CD4-positive, CD25-positive, alpha-beta regulatory T cell (primary cell): ENCODE measurements around the gene TBX2. TPM values are rescaled to one million over a fixed set of nuclear protein-coding genes. Genes with fewer than 3 reads are reported as not detected.

Experiments
- ATAC-seq, 2 donors: fragments of 150-1000 bp; cut with Tn5 transposase; one replicate each; pipeline ENCODE4 v1.10.0; 2021; ENCODE audit warnings: low read depth in 2 of 2, moderate number of reproducible peaks in 2 of 2, moderate library complexity in 1 of 2
- DNase-seq, 3 donors: peaks; one replicate each; pipeline versions ENCODE4 v3.0.0 to v3.0.0-alpha.2; 2012 to 2022; ENCODE audit warnings: mixed read lengths in 1 of 3
- H3K27ac ChIP-seq: one replicate; pipeline ENCODE4 v1.7.0; 2013; ENCODE audit warnings: mild to moderate bottlenecking, low read length; ENCODE audit not compliant: insufficient read depth, poor library complexity, severe bottlenecking
- H3K27me3 ChIP-seq: one replicate; pipeline ENCODE4 v1.7.0; 2013; ENCODE audit warnings: low read length; ENCODE audit not compliant: control insufficient read depth, insufficient read depth
- H3K36me3 ChIP-seq: one replicate; pipeline ENCODE4 v1.7.0; 2013; ENCODE audit warnings: mild to moderate bottlenecking, low read length, moderate library complexity; ENCODE audit not compliant: control insufficient read depth, insufficient read depth
- H3K4me1 ChIP-seq: 2 replicates; pipeline ENCODE4 v1.7.0; 2013; ENCODE audit warnings: mild to moderate bottlenecking, low read length; ENCODE audit not compliant: insufficient read depth, control insufficient read depth, poor library complexity, severe bottlenecking
- H3K4me3 ChIP-seq: one replicate; pipeline ENCODE4 v1.7.0; 2013; ENCODE audit warnings: low read depth, mild to moderate bottlenecking, low read length, moderate library complexity
- H3K9me3 ChIP-seq, 2 experiments: 1 replicate in 1 of 2; 2 replicates in 1 of 2; pipeline ENCODE4 v1.7.0; 2013; ENCODE audit warnings: low read length in 2 of 2, mild to moderate bottlenecking in 1 of 2, moderate library complexity in 1 of 2; ENCODE audit not compliant: control insufficient read depth in 2 of 2
- H3K27ac Mint-ChIP-seq, 3 donors: one replicate each; pipeline ENCODE4 v1.8.0; 2020 to 2022; ENCODE audit warnings: mild to moderate bottlenecking in 3 of 3, mixed read lengths in 3 of 3, moderate library complexity in 2 of 3
- H3K27me3 Mint-ChIP-seq: one replicate; pipeline ENCODE4 v1.8.0; 2022; ENCODE audit warnings: mild to moderate bottlenecking, mixed read lengths
- H3K36me3 Mint-ChIP-seq: one replicate; pipeline ENCODE4 v1.8.0; 2020; ENCODE audit warnings: mixed read lengths
- H3K4me1 Mint-ChIP-seq, 4 donors: one replicate each; pipeline ENCODE4 v1.8.0; 2020 to 2022; ENCODE audit warnings: mixed read lengths in 4 of 4, mild to moderate bottlenecking in 1 of 4
- H3K4me3 Mint-ChIP-seq, 4 donors: one replicate each; pipeline ENCODE4 v1.8.0; 2020 to 2022; ENCODE audit warnings: mild to moderate bottlenecking in 4 of 4, mixed read lengths in 4 of 4, moderate library complexity in 3 of 4
- H3K9me3 Mint-ChIP-seq, 7 donors: one replicate each; pipeline ENCODE4 v1.8.0; 2020 to 2022; ENCODE audit warnings: mixed read lengths in 7 of 7, mild to moderate bottlenecking in 3 of 7, moderate library complexity in 2 of 7
- polyA plus RNA-seq, 4 donors: library from polyadenylated mRNA; unstranded; fragments of 300-500 nt; fragmentation: Illumina TruSeq; gene quantifications; one replicate each; pipeline ENCODE4 v1.2.3, GENCODE V29; 2021
- total RNA-seq: library from RNA; stranded (reverse); gene quantifications from one replicate; pipeline ENCODE4 v1.2.3, GENCODE V29; 2022

TBX2 gene
- total and polyA plus RNA-seq, 5 donors from 2014 or later: not detected

DNA sequence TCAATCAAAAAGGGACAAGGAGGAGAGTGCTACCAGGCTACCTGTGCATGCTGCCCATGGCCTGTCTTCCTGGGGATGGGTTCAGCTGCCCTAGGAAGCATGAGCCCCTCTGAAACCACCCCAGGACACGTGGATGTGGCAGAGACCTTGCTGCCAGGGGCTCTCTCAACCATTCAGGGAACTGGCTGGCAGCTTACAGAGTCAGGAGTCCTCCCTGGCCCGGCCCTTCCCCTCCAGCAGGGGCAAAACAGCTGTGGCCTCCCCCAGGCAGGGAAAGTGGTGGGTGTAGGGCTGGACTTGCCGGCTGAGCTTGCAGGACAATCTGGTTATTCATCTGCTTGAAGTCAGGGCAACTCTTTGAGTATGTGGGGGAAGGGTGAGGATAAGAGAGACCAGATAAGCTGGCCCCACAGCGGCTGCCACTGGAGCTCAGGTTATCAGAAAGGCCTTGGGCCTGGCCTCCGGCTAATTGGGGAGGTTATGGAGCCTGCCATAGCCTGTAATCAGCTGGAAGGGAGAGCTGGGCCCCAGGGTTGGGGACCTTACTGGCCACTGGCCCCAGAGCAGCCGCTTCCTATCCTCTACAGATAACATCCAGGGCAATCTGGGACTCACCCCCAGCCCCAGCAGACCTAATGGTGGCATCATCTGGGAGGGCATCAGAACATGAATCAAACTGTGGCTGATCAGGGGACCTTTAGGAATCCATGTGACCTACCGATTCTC, 5.6 kb upstream of the TBX2 start:
- peak overlapping the region in 1 of 4 donors; percentile 19 for H3K4me3 Mint-ChIP-seq
- no peak overlapping the region for H3K27ac Mint-ChIP-seq
- DNase-seq: no peak
- Histone ChIP-seq H3K27me3 (no peaks in the 10 kb centered on the region), H3K36me3 (peaks cover 2% of the 10 kb centered on the region), H3K9me3 (no peaks in the 10 kb centered on the region), H3K4me3 (no peak overlapping the region), H3K27ac (no peak overlapping the region), H3K4me1 (peaks cover 25% of the 10 kb centered on the region)
- H3K36me3 Mint-ChIP-seq: peaks cover 6% of the 10 kb centered on the region
- no peaks in the 10 kb centered on the region for H3K9me3 Mint-ChIP-seq
- H3K4me1 Mint-ChIP-seq: peaks cover 0 to 18% (median 8%) of the 10 kb centered on the region in 4 donors
- ATAC-seq: no peak
- peaks cover 31% of the 10 kb centered on the region for H3K27me3 Mint-ChIP-seq

DNA sequence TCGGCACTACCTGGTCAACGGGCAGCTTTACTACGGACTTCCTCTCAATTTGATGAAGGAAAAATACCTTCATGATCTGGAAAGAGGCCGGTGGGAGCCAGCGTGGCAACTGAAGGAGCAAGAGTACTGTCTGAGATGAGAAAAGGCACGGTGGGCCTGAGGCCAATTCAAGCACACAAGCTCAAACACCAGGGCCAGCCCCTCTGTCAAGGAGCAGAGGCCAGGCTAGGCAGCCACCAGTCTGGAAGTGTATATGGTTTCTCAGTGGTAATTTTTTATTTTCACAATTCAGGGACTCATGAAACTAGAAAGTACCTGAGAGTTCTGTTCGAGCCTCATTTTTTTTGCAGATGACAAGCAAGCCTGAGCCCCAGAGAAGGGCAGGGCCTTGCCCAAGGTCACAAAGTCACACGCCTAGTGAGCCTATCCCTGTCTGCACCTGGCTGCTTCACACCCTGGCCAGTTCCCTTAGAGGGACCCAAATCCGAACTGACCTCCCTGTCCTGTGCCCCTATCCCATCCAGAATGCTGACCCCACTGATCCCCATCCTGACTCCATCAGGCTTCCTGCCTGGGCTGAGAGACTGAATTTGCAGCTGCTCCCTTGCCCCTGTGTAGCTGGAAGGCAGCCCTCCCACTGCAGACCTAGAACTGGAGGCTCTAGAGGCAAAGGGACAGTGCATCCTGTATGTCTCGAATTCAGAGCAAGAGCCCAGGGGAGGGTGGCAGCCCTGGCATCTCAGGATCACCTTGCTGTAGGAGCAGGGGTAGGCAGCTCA, 4.8 kb upstream of the TBX2 start:
- no peaks in the 10 kb centered on the region for H3K9me3 Mint-ChIP-seq
- Histone ChIP-seq H3K36me3 (peaks cover 2% of the 10 kb centered on the region), H3K27me3 (no peaks in the 10 kb centered on the region), H3K27ac (no peak overlapping the region), H3K9me3 (no peaks in the 10 kb centered on the region), H3K4me1 (peaks cover 33% of the 10 kb centered on the region), H3K4me3 (no peak overlapping the region)
- H3K4me3 Mint-ChIP-seq: peak overlapping the region in 1 of 4 donors; percentile 25
- ATAC-seq: no peak
- peaks cover 31% of the 10 kb centered on the region for H3K27me3 Mint-ChIP-seq
- H3K27ac Mint-ChIP-seq: no peak overlapping the region
- peaks cover 6% of the 10 kb centered on the region for H3K36me3 Mint-ChIP-seq
- H3K4me1 Mint-ChIP-seq: peaks cover 0 to 16% (median 6%) of the 10 kb centered on the region in 4 donors
- no peak for DNase-seq

DNA sequence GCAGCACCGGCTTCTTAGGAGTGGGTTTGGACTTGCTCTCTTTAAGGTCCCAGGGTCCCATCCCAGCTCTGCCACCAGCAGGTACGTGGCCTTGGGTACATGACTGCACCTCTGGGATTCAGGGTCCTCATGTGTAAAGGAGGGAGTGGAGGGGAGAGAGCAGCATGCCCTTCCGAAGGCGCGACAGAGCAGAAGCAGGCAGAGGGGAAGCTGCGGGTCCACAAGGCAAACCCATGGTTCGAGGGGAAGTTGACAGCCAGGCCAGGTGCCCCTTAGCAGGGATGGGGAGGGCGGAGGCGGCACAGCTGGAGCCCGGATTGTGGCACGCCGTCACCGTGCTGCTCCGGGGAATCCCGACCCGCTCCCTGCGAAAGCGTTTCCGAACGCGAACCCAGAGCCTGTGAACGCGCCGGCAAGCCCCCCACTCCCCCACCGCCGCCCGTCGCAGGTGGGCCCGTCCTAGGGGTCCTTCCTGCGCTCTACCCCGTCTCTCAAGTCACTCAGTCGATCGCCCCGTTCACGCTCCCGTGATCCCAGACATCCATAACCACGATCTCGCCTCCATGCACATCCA, 4.1 kb upstream of the TBX2 start:
- Mint-ChIP-seq H3K27me3 (peaks cover 31% of the 10 kb centered on the region), H3K27ac (no peak overlapping the region), H3K36me3 (peaks cover 6% of the 10 kb centered on the region), H3K4me3 (peak overlapping the region in 1 of 4 donors; percentile 25), H3K9me3 (no peaks in the 10 kb centered on the region), H3K4me1 (peaks cover 0 to 16% (median 6%) of the 10 kb centered on the region in 4 donors)
- Histone ChIP-seq H3K4me3 (no peak overlapping the region), H3K27me3 (no peaks in the 10 kb centered on the region), H3K36me3 (peaks cover 2% of the 10 kb centered on the region), H3K27ac (no peak overlapping the region), H3K9me3 (no peaks in the 10 kb centered on the region), H3K4me1 (peaks cover 33% of the 10 kb centered on the region)
- DNase-seq (no peak), ATAC-seq (no peak)

DNA sequence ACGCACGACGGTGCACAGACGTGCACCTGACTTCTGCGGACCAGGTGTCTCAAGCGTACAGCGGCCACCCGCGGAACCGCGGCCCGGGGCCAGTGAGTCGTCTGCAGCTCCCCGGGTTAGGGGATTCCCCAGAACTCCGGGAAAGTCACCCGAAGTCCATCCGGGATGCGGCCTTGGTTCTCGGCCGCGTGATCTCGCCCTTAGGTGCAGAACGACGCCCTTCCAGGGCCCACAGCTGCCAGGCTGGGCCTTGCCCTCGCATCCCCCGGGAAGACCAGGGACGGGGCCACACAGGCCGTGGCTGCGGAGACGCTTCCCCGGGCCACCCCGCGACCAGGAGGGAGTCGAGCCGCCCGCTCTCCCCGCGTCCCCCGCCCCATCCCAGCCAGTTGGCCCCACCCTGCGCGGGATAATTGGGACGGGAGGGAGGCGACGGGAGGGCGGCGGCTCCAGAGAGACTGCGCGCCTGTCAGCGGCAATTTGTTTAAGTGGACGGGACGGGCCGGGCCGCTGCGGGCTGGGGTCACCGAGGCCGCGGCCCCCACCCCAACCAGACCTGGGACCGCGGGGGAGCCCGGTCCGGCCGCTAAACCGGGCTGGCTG, 3.6 kb upstream of the TBX2 start:
- Histone ChIP-seq H3K27me3 (no peaks in the 10 kb centered on the region), H3K27ac (no peak overlapping the region), H3K4me3 (no peak overlapping the region), H3K9me3 (no peaks in the 10 kb centered on the region), H3K36me3 (peaks cover 2% of the 10 kb centered on the region), H3K4me1 (peaks cover 39% of the 10 kb centered on the region)
- no peak for ATAC-seq
- Mint-ChIP-seq H3K36me3 (peaks cover 6% of the 10 kb centered on the region), H3K4me3 (no peak overlapping the region), H3K27ac (no peak overlapping the region), H3K27me3 (peaks cover 36% of the 10 kb centered on the region), H3K4me1 (peaks cover 0 to 20% (median 7%) of the 10 kb centered on the region in 4 donors), H3K9me3 (peaks cover 0 to 1% (median 0%) of the 10 kb centered on the region in 7 donors)
- DNase-seq: no peak

DNA sequence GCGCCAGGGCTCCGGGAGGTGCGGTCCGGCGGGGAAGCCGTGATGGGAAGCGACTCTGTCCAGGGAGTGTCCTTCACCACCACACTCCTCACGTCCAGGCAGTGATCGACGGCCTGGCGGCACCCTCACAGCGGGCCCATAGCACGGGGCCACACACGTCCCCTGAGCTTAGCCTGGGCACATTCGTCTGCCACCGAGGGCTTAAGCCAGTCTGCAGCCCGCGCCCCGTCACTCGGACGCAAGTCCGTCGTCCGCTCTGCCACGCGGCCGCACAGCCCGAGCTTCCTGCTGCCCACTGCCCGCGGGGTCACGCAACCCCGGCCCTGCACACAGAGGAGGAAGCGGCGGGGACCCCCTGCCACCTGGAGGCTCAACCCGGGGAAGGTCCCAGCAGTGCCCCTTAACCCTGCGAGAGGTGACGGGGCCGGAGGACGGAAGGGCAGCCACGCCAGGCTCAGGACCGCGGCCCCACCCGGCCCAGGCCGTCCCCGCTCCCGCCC, 3.0 kb upstream of the TBX2 start:
- Mint-ChIP-seq H3K9me3 (peaks cover 0 to 5% (median 0%) of the 10 kb centered on the region in 7 donors), H3K4me3 (no peak overlapping the region), H3K27ac (no peak overlapping the region), H3K4me1 (peaks cover 0 to 25% (median 12%) of the 10 kb centered on the region in 4 donors), H3K27me3 (peaks cover 42% of the 10 kb centered on the region), H3K36me3 (peaks cover 6% of the 10 kb centered on the region)
- H3K9me3 ChIP-seq: no peaks in the 10 kb centered on the region
- DNase-seq (no peak), ATAC-seq (no peak)
- peaks cover 45% of the 10 kb centered on the region for H3K4me1 ChIP-seq
- H3K4me3 ChIP-seq: no peak overlapping the region
- peaks cover 4% of the 10 kb centered on the region for H3K27me3 ChIP-seq
- H3K27ac ChIP-seq: no peak overlapping the region
- peaks cover 2% of the 10 kb centered on the region for H3K36me3 ChIP-seq

DNA sequence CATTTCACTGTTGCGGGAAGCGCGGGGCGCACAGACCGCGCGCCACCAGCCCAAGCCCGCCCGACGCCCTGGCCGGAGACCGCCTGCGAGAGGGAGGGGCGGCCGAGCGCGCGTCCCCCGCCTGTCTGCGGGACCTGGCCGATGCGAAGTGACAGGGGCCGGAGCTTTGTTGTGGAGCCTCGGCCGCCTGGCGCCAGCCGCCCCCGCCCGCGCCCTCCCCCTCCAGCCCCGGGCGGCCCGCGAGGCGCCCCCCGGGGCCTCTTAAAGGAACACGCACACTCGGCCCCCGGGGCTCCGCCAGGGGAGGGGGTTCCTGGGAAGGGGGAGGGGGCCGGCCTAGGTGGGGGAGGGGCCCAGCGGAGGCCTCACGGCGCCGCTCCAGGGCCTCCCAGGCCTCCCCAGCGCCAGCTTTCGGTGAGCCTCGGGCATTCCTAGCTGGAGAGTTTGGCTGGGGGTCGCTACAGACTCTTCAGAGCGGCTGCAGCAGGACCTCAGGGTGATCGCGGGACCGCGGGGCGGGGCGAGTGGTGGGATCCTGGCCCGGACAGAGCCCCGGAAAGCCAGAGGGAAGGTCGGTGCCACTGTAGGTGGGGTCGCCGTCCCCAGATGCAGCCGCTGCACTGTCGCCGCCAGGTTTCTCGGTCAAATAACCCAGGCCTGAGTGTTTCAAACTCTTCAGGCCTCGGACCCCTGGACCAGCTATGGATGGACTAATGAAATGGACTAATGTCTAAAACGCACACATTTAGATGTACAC, 2.4 kb upstream of the TBX2 start:
- Histone ChIP-seq H3K27me3 (peaks cover 6% of the 10 kb centered on the region), H3K9me3 (no peaks in the 10 kb centered on the region), H3K4me3 (no peak overlapping the region), H3K36me3 (peaks cover 2% of the 10 kb centered on the region), H3K4me1 (peaks cover 46% of the 10 kb centered on the region), H3K27ac (no peak overlapping the region)
- Mint-ChIP-seq H3K27ac (no peak overlapping the region), H3K27me3 (peaks cover 46% of the 10 kb centered on the region), H3K9me3 (peaks cover 0 to 5% (median 0%) of the 10 kb centered on the region in 7 donors), H3K4me3 (peak overlapping the region in 1 of 4 donors; percentile 66), H3K36me3 (peaks cover 2% of the 10 kb centered on the region), H3K4me1 (peaks cover 0 to 26% (median 12%) of the 10 kb centered on the region in 4 donors)
- DNase-seq (no peak), ATAC-seq (no peak)

DNA sequence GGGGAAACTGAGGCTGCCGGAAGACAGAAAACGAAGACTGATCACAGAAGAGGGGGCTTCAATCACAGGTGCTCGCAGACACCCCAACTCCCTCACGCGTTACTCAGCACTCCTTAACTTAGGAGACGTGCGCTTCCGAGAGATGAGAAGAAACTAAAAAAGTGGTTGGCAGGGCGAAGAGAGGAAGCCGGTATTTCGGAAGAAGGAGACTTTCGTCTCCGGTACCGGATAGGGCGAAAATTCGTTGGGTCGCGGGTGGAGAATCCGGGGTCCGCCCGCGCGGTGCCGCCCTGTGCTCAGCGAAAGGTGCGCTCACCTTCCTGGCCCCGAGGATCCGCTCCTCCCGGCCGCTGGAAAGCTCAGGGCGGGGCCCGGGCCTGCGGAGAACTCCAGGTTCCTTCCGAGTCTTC, 917 bp upstream of the TBX2 start:
- Mint-ChIP-seq H3K27me3 (peaks cover 61% of the 10 kb centered on the region), H3K4me3 (peak overlapping the region in 3 of 4 donors; percentile 48 to 83 (median 66)), H3K36me3 (no peaks in the 10 kb centered on the region), H3K4me1 (peaks cover 5 to 41% (median 21%) of the 10 kb centered on the region in 4 donors), H3K9me3 (peaks cover 0 to 6% (median 0%) of the 10 kb centered on the region in 7 donors), H3K27ac (no peak overlapping the region)
- H3K27ac ChIP-seq: no peak overlapping the region
- ATAC-seq (no peak), DNase-seq (no peak)
- no peaks in the 10 kb centered on the region for H3K9me3 ChIP-seq
- H3K27me3 ChIP-seq: peaks cover 11% of the 10 kb centered on the region
- H3K36me3 ChIP-seq: no peaks in the 10 kb centered on the region
- H3K4me1 ChIP-seq: peaks cover 58% of the 10 kb centered on the region
- no peak overlapping the region for H3K4me3 ChIP-seq
